GM23248 (cell line): ENCODE data around the gene FCGR2B.
"Not testable (repeated sequence)": the region's sequence is repeated elsewhere in the genome, so short reads cannot be mapped to it uniquely, and the experiment has no call there.

Experiments
- EZH2 ChIP-seq: fragments of 200-600 bp; sonication (generic); IDR thresholded peaks from 2 replicates; pipeline ENCODE4 v1.6.1; 2018; ENCODE audit warnings: antibody characterized with exemption, mild to moderate bottlenecking; ENCODE audit not compliant: insufficient read depth, poor library complexity, severe bottlenecking
- EZH2phosphoT487 ChIP-seq: fragments of 200-600 bp; sonication (generic); IDR thresholded peaks from 2 replicates; pipeline ENCODE4 v1.6.1; 2018; ENCODE audit warnings: antibody characterized with exemption, moderate library complexity, mild to moderate bottlenecking, low read depth; ENCODE audit not compliant: insufficient read depth

GRCh38 chr1:161626445-161627146 is 36.3 kb upstream of the FCGR2B start:
- not testable (repeated sequence) for TF ChIP-seq EZH2, EZH2phosphoT487
